Stimulated activated CD4-positive, alpha-beta T cell treated with anti-CD3 and anti-CD28 coated beads, Interleukin-4, amount 100 ng/mL, for 48 hours (primary cell): ENCODE data around the gene HDAC11.
A peak's percentile ranks its signal among the peaks of the same experiment; 100 is the strongest.
"Not testable (repeated sequence)": the region's sequence is repeated elsewhere in the genome, so short reads cannot be mapped to it uniquely, and the experiment has no call there.

Experiments used
- DNase-seq, 2 donors: peaks; one replicate each; pipeline ENCODE4 v3.0.0-alpha.2; 2020; ENCODE audit warnings: low read depth in 2 of 2

The HDAC11 gene

GRCh38 chr3:13466781-13467180, 13.3 kb upstream of the HDAC11 start:
- no peak for DNase-seq

DNA sequence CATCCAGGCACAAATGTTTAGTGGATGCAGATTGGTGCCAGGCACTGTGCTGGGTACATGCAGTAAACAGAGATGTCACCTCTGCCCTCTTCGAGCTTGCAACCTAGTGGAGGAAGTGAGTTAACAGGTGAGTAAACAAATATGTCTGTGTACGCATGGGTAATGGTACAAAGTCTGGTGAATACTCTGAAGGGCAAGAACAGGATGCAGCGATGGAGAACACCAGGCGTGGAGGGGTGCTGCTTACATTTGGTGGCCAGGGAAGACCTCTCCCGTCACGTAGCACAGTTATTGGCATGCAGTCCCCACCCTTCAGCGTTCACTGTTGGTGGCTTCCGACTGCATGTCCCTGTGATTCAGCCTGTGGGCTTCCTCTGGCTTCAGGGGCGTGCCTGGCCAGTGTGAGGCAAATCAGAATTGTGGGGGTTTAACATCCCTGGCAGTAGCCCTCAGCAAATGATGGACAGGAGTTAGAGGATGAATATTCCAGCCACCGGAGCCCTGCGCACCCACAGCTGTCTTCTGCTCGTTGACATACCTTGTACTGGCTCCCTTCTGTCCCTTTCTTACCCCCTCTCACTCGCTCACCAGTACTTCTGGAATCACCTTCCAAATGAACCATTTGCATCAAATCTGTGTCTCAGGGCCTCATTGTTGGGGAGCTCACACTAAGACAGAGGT, 9.1 kb upstream of the HDAC11 start:
- no peak for DNase-seq

- no peak for DNase-seq
Observed at GRCh38 chr3:13472286-13472685, 7.8 kb upstream of the HDAC11 start.

GRCh38 chr3:13473020-13473419, 7.1 kb upstream of the HDAC11 start:
- DNase-seq: no peak

DNA sequence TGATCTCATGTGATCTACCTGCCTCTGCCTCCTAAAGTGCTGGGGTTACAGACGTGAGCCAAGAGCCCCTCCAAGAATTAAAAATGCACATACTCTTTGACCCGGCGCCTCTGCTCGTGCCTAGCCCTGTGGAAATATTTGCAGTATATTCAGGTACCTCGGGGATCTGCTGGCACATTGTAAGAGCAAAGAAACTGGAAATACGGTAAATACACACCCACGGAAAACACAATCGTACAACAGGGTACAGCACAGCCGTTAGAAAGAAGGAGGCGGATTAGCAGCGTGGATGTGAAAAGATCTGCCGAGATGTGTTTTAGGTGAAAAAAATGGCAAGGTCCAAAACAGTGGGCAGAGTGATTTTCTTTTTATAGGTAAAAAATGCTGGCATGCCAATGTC, 6.1 kb upstream of the HDAC11 start:
- no peak for DNase-seq

DNA sequence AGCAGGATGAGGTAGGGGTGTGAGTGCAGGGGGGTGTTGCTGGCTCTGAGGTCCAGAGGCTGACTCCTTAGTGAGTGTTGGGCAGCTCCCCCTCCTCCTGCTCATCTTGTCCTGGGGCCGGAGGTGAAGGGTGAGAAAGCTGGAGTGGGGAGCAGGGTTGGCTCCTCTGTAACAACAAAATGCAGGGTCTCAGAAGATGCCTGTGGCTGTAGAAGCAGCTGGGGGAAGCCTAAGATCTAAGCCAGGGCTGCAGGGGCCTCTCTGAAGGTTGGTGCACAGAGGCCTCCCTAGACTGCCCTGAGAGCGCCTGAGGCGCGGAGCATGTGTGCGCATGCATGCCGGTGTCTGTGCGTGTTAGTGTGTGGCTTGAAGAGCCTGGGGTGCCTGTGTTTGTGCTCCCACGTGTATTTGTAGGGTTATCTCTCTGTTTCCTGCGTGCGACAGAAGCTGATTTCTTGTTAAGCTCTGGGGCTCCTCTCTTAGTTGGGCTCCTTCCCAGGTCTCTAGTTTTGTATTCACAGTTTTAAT, 5.3 kb upstream of the HDAC11 start:
- DNase-seq: no peak

GRCh38 chr3:13475871-13476590, 4.1 kb upstream of the HDAC11 start:
- DNase-seq: no peak

DNA sequence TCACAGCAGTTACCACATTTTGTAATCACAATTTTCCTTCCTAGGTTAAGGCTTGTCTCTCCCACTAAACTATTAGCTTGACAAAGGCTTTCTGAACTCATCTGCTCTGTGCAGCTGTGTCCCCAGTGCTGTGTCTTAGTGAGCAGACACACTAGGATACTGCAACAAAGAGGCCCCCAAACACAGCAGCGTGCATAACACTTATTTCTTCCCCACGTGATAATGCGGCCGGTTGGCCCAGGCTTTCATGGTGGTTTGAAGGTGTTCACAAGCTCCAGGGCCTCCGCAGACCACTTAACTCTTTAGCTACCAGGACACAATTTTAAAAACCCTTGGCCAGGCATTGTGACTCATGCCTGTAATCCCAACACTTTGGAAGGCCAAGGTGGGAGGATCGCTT, 2.2 kb upstream of the HDAC11 start:
- no peak for DNase-seq

- peak; percentile 38 to 46 for DNase-seq
Observed at GRCh38 chr3:13479332-13479581, 849 bp upstream of the HDAC11 start.

DNA sequence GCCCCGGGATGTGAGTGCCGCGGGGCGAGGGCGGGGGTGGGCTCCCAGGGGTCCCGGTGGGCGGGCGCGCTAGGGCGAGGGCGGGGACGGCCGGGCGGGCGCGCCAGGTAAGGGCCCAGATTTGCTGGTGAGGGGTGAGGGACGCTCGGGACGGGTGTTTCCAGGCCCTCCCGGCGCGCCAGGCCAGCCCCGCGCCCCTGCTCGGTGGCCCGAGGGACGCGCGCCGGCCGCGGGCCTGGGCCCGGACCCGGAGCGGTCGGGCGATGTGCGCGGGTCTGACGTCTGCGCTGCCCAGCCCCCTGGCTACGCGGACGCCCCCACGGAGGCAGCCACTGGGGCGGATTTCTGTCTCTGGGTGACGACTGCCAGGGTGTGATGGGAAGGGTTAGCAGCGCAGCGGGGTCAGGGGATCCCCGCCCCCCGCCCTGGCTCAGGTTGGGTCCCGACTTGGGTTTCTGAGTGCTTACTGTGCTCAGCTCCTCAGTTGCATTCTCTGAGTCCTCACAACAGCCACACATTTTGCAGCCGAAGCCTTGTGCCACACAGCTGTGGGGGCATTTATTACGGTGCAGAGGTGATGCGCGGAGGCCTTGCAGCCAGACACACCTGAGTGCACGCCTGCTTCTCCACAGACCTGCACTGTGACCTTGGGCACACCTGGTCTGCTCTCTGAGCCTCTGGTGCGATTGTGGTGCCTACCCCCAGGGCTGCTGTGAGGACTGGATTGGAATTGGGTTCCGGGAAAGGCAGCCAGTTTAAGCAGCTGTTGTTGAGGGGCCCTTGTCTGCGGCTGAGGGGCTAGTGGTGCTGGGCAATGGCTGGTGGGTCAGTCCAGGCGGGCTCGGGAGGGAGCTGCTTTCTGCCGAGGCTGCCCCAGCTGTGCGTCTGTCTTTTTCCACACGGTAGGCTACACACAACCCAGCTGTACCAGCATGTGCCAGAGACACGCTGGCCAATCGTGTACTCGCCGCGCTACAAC, 523 bp downstream of the HDAC11 start:
- peak in 1 of 2 donors; percentile 15 for DNase-seq

- no peak for DNase-seq
Observed at GRCh38 chr3:13482106-13482690, 2.1 kb downstream of the HDAC11 start.

GRCh38 chr3:13483286-13483685, 3.2 kb downstream of the HDAC11 start:
- DNase-seq: no peak

GRCh38 chr3:13483988-13484695, 4.0 kb downstream of the HDAC11 start:
- no peak for DNase-seq

DNA sequence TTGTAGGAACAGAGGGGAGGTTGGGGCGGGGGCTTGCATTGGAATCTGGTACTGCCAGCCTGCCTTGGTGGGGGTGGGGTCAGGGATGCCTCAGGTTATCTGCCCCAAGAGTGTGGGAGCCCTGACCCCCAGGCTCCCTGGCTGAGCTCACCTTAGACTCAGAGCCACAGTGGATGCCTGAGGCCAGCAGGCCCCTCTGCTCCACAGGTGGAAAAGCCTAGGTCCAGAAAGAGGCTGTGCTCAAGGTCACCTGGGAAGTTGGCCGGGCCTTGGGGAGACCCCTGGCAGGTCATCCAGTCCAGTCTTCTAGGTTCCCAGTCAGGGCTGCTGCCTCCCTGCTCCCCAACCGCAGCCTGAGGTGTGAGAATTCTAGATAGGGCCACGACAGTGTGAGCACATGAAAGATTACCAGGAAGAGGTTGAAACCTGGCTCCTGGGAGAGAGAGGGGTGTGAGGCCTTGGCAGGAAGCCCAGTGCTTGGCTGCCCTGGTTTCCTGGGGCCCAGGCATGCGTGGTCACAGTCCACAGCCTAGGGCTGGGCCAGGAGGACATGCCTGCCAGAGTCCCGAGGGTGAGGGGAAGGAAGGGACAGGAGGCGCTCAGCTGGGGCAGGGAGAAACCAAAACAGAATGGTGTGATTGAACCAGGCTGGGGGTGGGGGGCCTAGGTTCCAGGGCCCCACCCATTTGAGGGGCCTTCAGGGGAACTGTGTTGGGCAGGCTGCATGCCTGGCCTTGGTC, 4.9 kb downstream of the HDAC11 start:
- no peak for DNase-seq

DNA sequence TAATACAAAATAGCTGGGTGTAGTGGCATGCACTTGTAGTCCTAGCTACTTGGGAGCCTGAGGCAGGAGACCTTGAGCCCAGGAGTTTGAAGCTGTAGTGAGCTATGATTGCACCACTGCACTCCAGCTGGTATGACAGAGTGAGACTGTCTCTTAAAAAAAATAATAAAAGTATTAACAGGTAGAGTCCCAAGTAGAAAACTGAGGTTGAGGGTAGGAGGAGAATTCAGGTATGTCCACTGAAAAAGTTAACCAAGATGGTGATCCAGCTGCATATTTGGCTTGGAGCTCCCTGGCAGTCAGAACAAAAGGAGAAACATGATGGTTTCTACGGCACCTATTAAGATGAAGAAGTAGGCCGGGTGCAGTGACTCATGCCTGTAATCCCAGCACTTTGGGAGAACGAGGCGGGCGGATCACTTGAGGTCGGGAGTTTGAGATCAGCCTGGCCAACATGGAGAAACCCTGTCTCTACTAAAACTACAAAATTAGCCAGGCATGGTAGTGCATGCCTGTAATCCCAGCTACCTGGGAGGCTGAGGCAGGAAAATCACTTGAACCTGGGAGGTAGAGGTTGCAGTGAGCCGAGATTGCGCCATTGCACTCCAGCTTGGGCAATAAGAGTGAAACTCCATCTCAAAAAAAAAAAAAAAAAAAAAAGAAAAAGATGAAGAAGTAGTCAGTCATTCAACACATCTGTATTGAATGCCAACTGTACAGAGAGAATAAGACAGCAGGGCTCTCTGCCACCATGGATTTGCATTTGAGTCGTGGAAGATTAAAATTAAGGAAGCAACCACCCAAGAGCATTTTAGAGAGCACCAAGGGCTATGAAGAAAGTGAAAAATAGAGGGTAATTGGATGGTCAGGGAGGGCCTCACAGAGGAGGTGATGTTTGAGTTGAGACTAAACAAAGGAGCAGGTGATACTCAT, 5.8 kb downstream of the HDAC11 start:
- DNase-seq: not testable (repeated sequence)

GRCh38 chr3:13487403-13487802, 7.3 kb downstream of the HDAC11 start:
- DNase-seq: no peak

GRCh38 chr3:13491206-13491974, 11.3 kb downstream of the HDAC11 start:
- DNase-seq: no peak

GRCh38 chr3:13492048-13492447, 11.9 kb downstream of the HDAC11 start:
- no peak for DNase-seq
